Measurements from ENCODE around the gene DIAPH3. TPM values are rescaled to one million over a fixed set of nuclear protein-coding genes. Genes with fewer than 3 reads are reported as not detected.

DIAPH3 gene
- total RNA-seq, 2 experiments from 2014 or later = 28.5 to 29.3 TPM

GRCh38 chr13:60009300-60010253 lies 154.2 kb downstream of the DIAPH3 start:
- Mint-ChIP-seq H3K4me1 (no peaks in the 10 kb centered on the region), H3K36me3 (ENCODE audit: low read depth) (peaks cover 3% of the 10 kb centered on the region), H3K27ac (no peak overlapping the region), H3K27me3 (no peaks in the 10 kb centered on the region), H3K9me3 (ENCODE audit: low read depth) (no peaks in the 10 kb centered on the region), H3K4me3 (no peak overlapping the region)
- ATAC-seq (no peak), DNase-seq (no peak)
- ChIA-PET CTCF (no interaction called here), POLR2A (no interaction called here)
- intact Hi-C loops (cut with DNase I, micrococcal nuclease) = no loop called here

- ATAC-seq (no peak), DNase-seq (no peak)
- Mint-ChIP-seq H3K4me1 (no peaks in the 10 kb centered on the region), H3K27ac (no peak overlapping the region), H3K36me3 (ENCODE audit: low read depth) (peaks cover 7% of the 10 kb centered on the region), H3K4me3 (no peak overlapping the region), H3K27me3 (no peaks in the 10 kb centered on the region), H3K9me3 (ENCODE audit: low read depth) (no peaks in the 10 kb centered on the region)
- intact Hi-C loops (cut with DNase I, micrococcal nuclease) = no loop called here
- CTCF ChIA-PET = no interaction called here
- POLR2A ChIA-PET = no interaction called here
Observed at GRCh38 chr13:60001889-60002288, 161.8 kb downstream of the DIAPH3 start.

GRCh38 chr13:60000976-60001375 lies 162.8 kb downstream of the DIAPH3 start:
- H3K27ac Mint-ChIP-seq = no peak overlapping the region
- CTCF ChIA-PET = no interaction called here

GRCh38 chr13:60000081-60000480 lies 163.6 kb downstream of the DIAPH3 start:
- H3K27me3 Mint-ChIP-seq = no peaks in the 10 kb centered on the region
- H3K9me3 Mint-ChIP-seq (ENCODE audit: low read depth) = no peaks in the 10 kb centered on the region
- H3K4me3 Mint-ChIP-seq = no peak overlapping the region
- ChIA-PET POLR2A (no interaction called here), CTCF (no interaction called here)
- ATAC-seq = no peak
- peaks cover 4% of the 10 kb centered on the region for H3K36me3 Mint-ChIP-seq (ENCODE audit: low read depth)
- intact Hi-C loops (cut with DNase I, micrococcal nuclease) = no loop called here
- H3K27ac Mint-ChIP-seq = no peak overlapping the region
- H3K4me1 Mint-ChIP-seq = no peaks in the 10 kb centered on the region
- no peak for DNase-seq

More at GRCh38 chr13:60000976-60001375, 162.8 kb downstream of the DIAPH3 start:
- POLR2A ChIA-PET = no interaction called here
- Mint-ChIP-seq H3K27me3 (no peaks in the 10 kb centered on the region), H3K4me1 (no peaks in the 10 kb centered on the region), H3K4me3 (no peak overlapping the region), H3K9me3 (ENCODE audit: low read depth) (no peaks in the 10 kb centered on the region), H3K36me3 (ENCODE audit: low read depth) (peaks cover 4% of the 10 kb centered on the region)
- ATAC-seq (no peak), DNase-seq (no peak)
- intact Hi-C loops (cut with DNase I, micrococcal nuclease) = no loop called here

- intact Hi-C loops (cut with DNase I, micrococcal nuclease) = no loop called here
- H3K27me3 Mint-ChIP-seq = no peaks in the 10 kb centered on the region
- ChIA-PET POLR2A (no interaction called here), CTCF (no interaction called here)
- no peak for DNase-seq
- no peak overlapping the region for H3K27ac Mint-ChIP-seq
- no peaks in the 10 kb centered on the region for H3K4me1 Mint-ChIP-seq
- ATAC-seq = no peak
- no peaks in the 10 kb centered on the region for H3K9me3 Mint-ChIP-seq (ENCODE audit: low read depth)
- peaks cover 4% of the 10 kb centered on the region for H3K36me3 Mint-ChIP-seq (ENCODE audit: low read depth)
- no peak overlapping the region for H3K4me3 Mint-ChIP-seq
Observed at GRCh38 chr13:59997976-59998375, 165.8 kb downstream of the DIAPH3 start.

GRCh38 chr13:59996461-59996980 lies 167.2 kb downstream of the DIAPH3 start:
- Mint-ChIP-seq H3K36me3 (ENCODE audit: low read depth) (peaks cover under 1% of the 10 kb centered on the region), H3K27ac (no peak overlapping the region), H3K4me1 (no peaks in the 10 kb centered on the region), H3K4me3 (no peak overlapping the region), H3K9me3 (ENCODE audit: low read depth) (no peaks in the 10 kb centered on the region), H3K27me3 (no peaks in the 10 kb centered on the region)
- ATAC-seq (no peak), DNase-seq (no peak)
- CTCF ChIA-PET = interaction anchor here (0.7 kb wide), 1 partner anchor 281 kb away, joined by 3 read pairs; no protein-coding TSS in a partner anchor
- POLR2A ChIA-PET = no interaction called here
- intact Hi-C loops (cut with DNase I, micrococcal nuclease) = no loop called here

- ATAC-seq = no peak
- no peaks in the 10 kb centered on the region for H3K4me1 Mint-ChIP-seq
- peaks cover 3% of the 10 kb centered on the region for H3K36me3 Mint-ChIP-seq (ENCODE audit: low read depth)
- H3K27ac Mint-ChIP-seq = no peak overlapping the region
- ChIA-PET CTCF (interaction anchor here (0.5 kb wide), 1 partner anchor 679 kb away, joined by 3 read pairs; no protein-coding TSS in a partner anchor), POLR2A (no interaction called here)
- intact Hi-C loops (cut with DNase I, micrococcal nuclease) = no loop called here
- DNase-seq = no peak
- no peaks in the 10 kb centered on the region for H3K27me3 Mint-ChIP-seq
- H3K9me3 Mint-ChIP-seq (ENCODE audit: low read depth) = no peaks in the 10 kb centered on the region
- H3K4me3 Mint-ChIP-seq = no peak overlapping the region
Observed at GRCh38 chr13:59991395-59991794, 172.3 kb downstream of the DIAPH3 start.

- Mint-ChIP-seq H3K27ac (no peak overlapping the region), H3K27me3 (no peaks in the 10 kb centered on the region), H3K4me3 (no peak overlapping the region), H3K4me1 (peaks cover 9% of the 10 kb centered on the region), H3K36me3 (ENCODE audit: low read depth) (peaks cover 4% of the 10 kb centered on the region), H3K9me3 (ENCODE audit: low read depth) (no peaks in the 10 kb centered on the region)
- CTCF ChIA-PET = no interaction called here
- no peak for DNase-seq
- intact Hi-C loops (cut with DNase I, micrococcal nuclease) = no loop called here
- POLR2A ChIA-PET = no interaction called here
- no peak for ATAC-seq
Observed at GRCh38 chr13:59982631-59983382, 180.9 kb downstream of the DIAPH3 start.

GRCh38 chr13:59979589-59979988 lies 184.1 kb downstream of the DIAPH3 start:
- POLR2A ChIA-PET = no interaction called here
- Mint-ChIP-seq H3K9me3 (ENCODE audit: low read depth) (no peaks in the 10 kb centered on the region), H3K27ac (no peak overlapping the region), H3K4me3 (no peak overlapping the region), H3K27me3 (no peaks in the 10 kb centered on the region), H3K36me3 (ENCODE audit: low read depth) (peaks cover 4% of the 10 kb centered on the region), H3K4me1 (peaks cover 9% of the 10 kb centered on the region)
- DNase-seq = no peak
- intact Hi-C loops (cut with DNase I, micrococcal nuclease) = no loop called here
- no peak for ATAC-seq
- CTCF ChIA-PET = no interaction called here

GRCh38 chr13:59978862-59979261 lies 184.9 kb downstream of the DIAPH3 start:
- no peak overlapping the region for H3K27ac Mint-ChIP-seq
- H3K4me1 Mint-ChIP-seq = peaks cover 9% of the 10 kb centered on the region
- intact Hi-C loops (cut with DNase I, micrococcal nuclease) = no loop called here
- no peak overlapping the region for H3K4me3 Mint-ChIP-seq
- H3K27me3 Mint-ChIP-seq = no peaks in the 10 kb centered on the region
- H3K36me3 Mint-ChIP-seq (ENCODE audit: low read depth) = peaks cover 4% of the 10 kb centered on the region
- ChIA-PET CTCF (no interaction called here), POLR2A (no interaction called here)
- no peaks in the 10 kb centered on the region for H3K9me3 Mint-ChIP-seq (ENCODE audit: low read depth)
- no peak for ATAC-seq
- DNase-seq = no peak

GRCh38 chr13:59976856-59977255 lies 186.9 kb downstream of the DIAPH3 start:
- Mint-ChIP-seq H3K9me3 (ENCODE audit: low read depth) (no peaks in the 10 kb centered on the region), H3K36me3 (ENCODE audit: low read depth) (peaks cover 3% of the 10 kb centered on the region), H3K27me3 (no peaks in the 10 kb centered on the region), H3K27ac (no peak overlapping the region), H3K4me1 (peaks cover 9% of the 10 kb centered on the region), H3K4me3 (no peak overlapping the region)
- ATAC-seq = no peak
- intact Hi-C loops (cut with DNase I, micrococcal nuclease) = no loop called here
- POLR2A ChIA-PET = no interaction called here
- DNase-seq = no peak
- CTCF ChIA-PET = no interaction called here

Measured in activated CD4-positive, alpha-beta T cell treated with anti-CD3 and anti-CD28 coated beads for 36 hours (primary cell).